Panc1 (cell line): ENCODE data around the gene TANC1.

Source experiments
- POLR2AphosphoS5 ChIP-seq: IDR thresholded peaks from 2 replicates; pipeline ENCODE4 v1.6.1; 2012; ENCODE audit warnings: mild to moderate bottlenecking, low read depth, low read length, moderate library complexity
- SIN3A ChIP-seq: IDR thresholded peaks from 2 replicates; pipeline ENCODE4 v1.6.1; 2012; ENCODE audit warnings: low read depth, mild to moderate bottlenecking, low read length, moderate library complexity, borderline replicate concordance; ENCODE audit not compliant: insufficient read depth
- TCF7L2 ChIP-seq: IDR thresholded peaks from 2 replicates; pipeline ENCODE4 v1.6.1; 2011; ENCODE audit warnings: mild to moderate bottlenecking, low read depth, low read length, inconsistent platforms
- TF ChIP-seq, protein P1 (sequence below): fragments of 450-650 bp; IDR thresholded peaks from 2 replicates; pipeline ENCODE4 v1.5.1; 2017; ENCODE audit warnings: mild to moderate bottlenecking

DNA sequence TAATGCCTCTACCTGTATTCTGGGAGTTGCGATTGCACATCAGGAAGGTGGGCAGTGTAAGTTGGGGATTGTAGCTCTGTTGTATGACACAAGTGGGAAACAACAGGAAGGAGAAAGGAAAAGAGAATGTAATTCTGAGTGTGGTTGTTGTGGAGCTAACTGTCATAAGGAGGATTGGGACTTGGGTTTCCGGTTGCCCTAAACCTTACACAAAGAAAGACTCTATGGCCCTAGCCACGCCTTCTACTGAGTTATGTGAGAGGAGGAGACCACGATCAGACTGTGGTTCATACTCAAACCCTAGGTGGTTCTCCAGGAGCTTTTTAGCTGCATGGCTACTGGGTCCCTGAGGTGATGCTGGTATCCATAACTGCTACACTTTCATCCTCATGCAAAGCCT is 86.5 kb downstream of the TANC1 start:
- TF ChIP-seq, protein P1, sequence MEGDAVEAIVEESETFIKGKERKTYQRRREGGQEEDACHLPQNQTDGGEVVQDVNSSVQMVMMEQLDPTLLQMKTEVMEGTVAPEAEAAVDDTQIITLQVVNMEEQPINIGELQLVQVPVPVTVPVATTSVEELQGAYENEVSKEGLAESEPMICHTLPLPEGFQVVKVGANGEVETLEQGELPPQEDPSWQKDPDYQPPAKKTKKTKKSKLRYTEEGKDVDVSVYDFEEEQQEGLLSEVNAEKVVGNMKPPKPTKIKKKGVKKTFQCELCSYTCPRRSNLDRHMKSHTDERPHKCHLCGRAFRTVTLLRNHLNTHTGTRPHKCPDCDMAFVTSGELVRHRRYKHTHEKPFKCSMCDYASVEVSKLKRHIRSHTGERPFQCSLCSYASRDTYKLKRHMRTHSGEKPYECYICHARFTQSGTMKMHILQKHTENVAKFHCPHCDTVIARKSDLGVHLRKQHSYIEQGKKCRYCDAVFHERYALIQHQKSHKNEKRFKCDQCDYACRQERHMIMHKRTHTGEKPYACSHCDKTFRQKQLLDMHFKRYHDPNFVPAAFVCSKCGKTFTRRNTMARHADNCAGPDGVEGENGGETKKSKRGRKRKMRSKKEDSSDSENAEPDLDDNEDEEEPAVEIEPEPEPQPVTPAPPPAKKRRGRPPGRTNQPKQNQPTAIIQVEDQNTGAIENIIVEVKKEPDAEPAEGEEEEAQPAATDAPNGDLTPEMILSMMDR = no peak
- TF ChIP-seq POLR2AphosphoS5 = no peak
- no peak for TF ChIP-seq TCF7L2
- TF ChIP-seq SIN3A = no peak
